Heart right ventricle (tissue), 16 donors: ENCODE results near the gene LZTS3. TPM values are rescaled to one million over a fixed set of nuclear protein-coding genes. Genes with fewer than 3 reads are reported as not detected.
"Not testable (repeated sequence)": the region's sequence is repeated elsewhere in the genome, so short reads cannot be mapped to it uniquely, and the experiment has no call there.

Experiments
- ATAC-seq, 8 donors: fragments of 200-7000 bp; cut with Tn5 transposase; one replicate each; pipeline ENCODE4 v1.9.1; 2020; ENCODE audit warnings: mild to moderate bottlenecking in 8 of 8, moderate library complexity in 8 of 8, moderate number of reproducible peaks in 1 of 8
- DNase-seq, 2 donors: peaks; one replicate each; pipeline ENCODE4 v3.0.0-alpha.2; 2020
- H3K27ac ChIP-seq, 10 donors: fragments of 200-600 bp; sonication (generic) in 2 of 10; one replicate each; pipeline versions ENCODE4 v1.5.0 to v1.8.0; 2020 to 2022; ENCODE audit warnings: mild to moderate bottlenecking in 3 of 10
- H3K27me3 ChIP-seq, 7 donors: fragments of 200-600 bp; one replicate each; pipeline ENCODE4 v1.8.0; 2021 to 2022; ENCODE audit warnings: mild to moderate bottlenecking in 2 of 7
- H3K36me3 ChIP-seq, 9 donors: fragments of 200-600 bp; sonication (generic) in 1 of 9; one replicate each; pipeline versions ENCODE4 v1.5.0 to v1.8.0; 2020 to 2022; ENCODE audit warnings: mild to moderate bottlenecking in 2 of 9
- H3K4me1 ChIP-seq, 9 donors: fragments of 200-600 bp; sonication (generic) in 1 of 9; one replicate each; pipeline versions ENCODE4 v1.5.0 to v1.8.0; 2020 to 2022; ENCODE audit warnings: mild to moderate bottlenecking in 4 of 9
- H3K4me3 ChIP-seq, 10 donors: fragments of 200-600 bp; sonication (generic) in 2 of 10; one replicate each; pipeline versions ENCODE4 v1.5.0 to v1.8.0; 2020 to 2022; ENCODE audit warnings: mild to moderate bottlenecking in 7 of 10, moderate library complexity in 2 of 10
- H3K9me3 ChIP-seq, 11 donors: fragments of 200-600 bp in 10 of 11; sonication (generic) in 2 of 11; one replicate each; pipeline versions ENCODE4 v1.5.0 to v1.8.0; 2013 to 2022; ENCODE audit warnings: mild to moderate bottlenecking in 2 of 11, control low read depth in 1 of 11, moderate library complexity in 1 of 11
- WGBS, 2 donors: extraction: QIAGEN DNeasy Blood & Tissue Kit; methylation state at CpG; one replicate each; pipeline ENCODE4 v1.1.7; 2013; ENCODE audit warnings: inconsistent platforms in 1 of 2; 5-methylcytosine and 5-hydroxymethylcytosine counted together
- intact Hi-C, 10 donors: fragments of 100-400 bp; cut with DNase I; formaldehyde crosslinking; loops; one replicate each; pipeline versions ENCODE4 v1.11.1 to v1.14.2; 2022
- long read RNA-seq, 3 donors: library from polyadenylated mRNA; unstranded; transcript quantifications; one replicate each; pipeline ENCODE4 v2.0.0, GENCODE V29; 2020 to 2021
- polyA plus RNA-seq, 2 donors: library from polyadenylated mRNA; stranded (reverse); fragments of 200-250 nt; gene quantifications; one replicate each; pipeline ENCODE4 v1.2.3, GENCODE V29; 2013
- total RNA-seq, 10 donors: library from RNA; stranded (reverse); fragmentation: NEBNext Ultra II Directional in 3 of 10; extraction: Animal tissue kit (Norgen Biotek cat#: 25700) in 3 of 10; gene quantifications; one replicate each; pipeline versions ENCODE4 v1.2.1 to v1.2.4, GENCODE V29; 2021 to 2023
- TF ChIP-seq, protein P1 (sequence below), 9 donors: fragments of 200-600 bp; sonication (generic) in 2 of 9; IDR thresholded peaks; one replicate each; pipeline versions ENCODE4 v1.5.0 to v1.8.0; 2021 to 2022; ENCODE audit warnings: antibody characterized with exemption in 9 of 9, mild to moderate bottlenecking in 5 of 9, moderate library complexity in 1 of 9
- donor health status: Arrhythmogenic right ventricular cardiomyopathy.
- donor health status: ischemic (EF 13 %, LVEDD 7.1; RV severe dilation, severe dysfunction).
- donor health status: healthy with polysubstance abuse.
- donor health status: DM: no; HTN: yes; CAD: no.
- donor health status: DM: no; HTN: no; CAD: no.
- donor health status: ischemic (EF 25% LVEDD 6.9; RV normal size, moderate dysfunction).
- donor health status: ischemic (EF 25% LVEDD 5.7; RV mildly dilated, moderate dysfunction).
- donor health status: healthy.
- donor health status: DM: yes; HTN: yes; CAD: no.
- donor health status: Ischemic cardiomyopathy.
- donor health status: ischemic (EF 35%, LVEDD 5.7; RV mildly dilated, moderate dysfunction).
- donor health status: nonischemic (EF 11% LVEDD 7.7; RV severe dilation, severe dysfunction).
- donor health status: DM: yes; HTN: yes; CAD: no.
- donor health status: PGD.
- donor health status: ischemic (EF 29% LVEDD 5.4; RV normal size, mild dysfunction).
- donor health status: nonischemic (EF 23%, LVEDD 6.1; RV moderate dilation, normal function).

The LZTS3 gene
- 10 to 100 TPM in 4 of 10 donors, 1 to 10 TPM in 6; 7.1 to 27.0 (median 9.7) TPM for total RNA-seq
- polyA plus RNA-seq, result 1 to 10 TPM; 7.9 to 9.1 TPM
- long read RNA-seq, donor 1, full-length matches to known transcripts, result 7 of 42 reads
- long read RNA-seq, donor 1, partial matches to known transcripts, result 6 of 42 reads
- long read RNA-seq, donor 1, other reads (novel, unspliced or antisense), result 29 of 42 reads
- long read RNA-seq, donor 2, full-length matches to known transcripts, result 9 of 41 reads
- long read RNA-seq, donor 2, partial matches to known transcripts, result 11 of 41 reads
- long read RNA-seq, donor 2, other reads (novel, unspliced or antisense), result 21 of 41 reads
- long read RNA-seq, donor 3, partial matches to known transcripts, result 0 of 5 reads
- long read RNA-seq, donor 3, other reads (novel, unspliced or antisense), result 5 of 5 reads

DNA sequence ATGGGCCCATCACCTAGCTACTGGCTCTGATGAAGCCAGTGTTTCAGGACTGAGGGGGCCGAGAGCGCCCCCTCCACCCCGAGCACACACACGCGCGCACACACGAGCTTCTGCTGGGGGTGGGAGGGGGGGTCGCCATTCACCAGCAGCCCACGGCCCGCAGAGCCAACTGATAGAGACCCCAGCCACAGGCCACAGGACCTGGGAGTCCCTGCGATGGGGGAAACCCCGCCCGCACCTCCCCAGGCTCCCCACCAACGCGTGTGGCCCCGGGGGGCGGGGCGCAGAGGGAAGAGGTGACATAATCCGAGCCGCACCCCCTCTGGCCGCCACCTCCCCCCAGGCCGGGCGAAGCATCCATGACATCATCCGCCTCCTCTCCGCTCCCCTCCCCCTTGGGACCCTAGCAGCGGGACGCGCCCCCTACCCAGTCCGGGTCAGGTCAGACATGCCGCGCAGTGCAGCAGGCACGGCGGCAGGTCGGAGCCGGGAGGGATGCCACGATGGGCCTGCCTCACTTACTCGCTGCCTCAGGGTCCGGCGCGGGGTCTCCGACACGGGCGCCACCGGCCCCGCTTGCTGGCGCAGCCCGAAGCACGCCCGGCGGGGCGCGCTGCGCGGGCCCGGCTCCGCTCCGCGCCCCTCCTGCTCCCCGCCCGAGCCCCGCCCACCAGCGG lies at the start of gene LZTS3:
LZTS3 (minus strand) TSS at position 617 of the 677 bp plus-strand sequence. CDS start 6,386 bp downstream, outside the sequence.
- no peaks in the 10 kb centered on the region for H3K36me3 ChIP-seq
- peak within 1 kb of the TSS; percentile 66 to 97 (median 94) for H3K4me3 ChIP-seq
- ATAC-seq (peak; percentile 53 to 79 (median 64)), DNase-seq (peak; percentile 75 to 76)
- H3K27ac ChIP-seq, result peak within 1 kb of the TSS; percentile 34 to 86 (median 78)
- no peaks in the 10 kb centered on the region for H3K9me3 ChIP-seq
- H3K27me3 ChIP-seq, result peaks cover 0 to 52% (median 0%) of the 10 kb centered on the region in 7 donors
- intact Hi-C loops, result no loop called here
- TF ChIP-seq, protein P1, sequence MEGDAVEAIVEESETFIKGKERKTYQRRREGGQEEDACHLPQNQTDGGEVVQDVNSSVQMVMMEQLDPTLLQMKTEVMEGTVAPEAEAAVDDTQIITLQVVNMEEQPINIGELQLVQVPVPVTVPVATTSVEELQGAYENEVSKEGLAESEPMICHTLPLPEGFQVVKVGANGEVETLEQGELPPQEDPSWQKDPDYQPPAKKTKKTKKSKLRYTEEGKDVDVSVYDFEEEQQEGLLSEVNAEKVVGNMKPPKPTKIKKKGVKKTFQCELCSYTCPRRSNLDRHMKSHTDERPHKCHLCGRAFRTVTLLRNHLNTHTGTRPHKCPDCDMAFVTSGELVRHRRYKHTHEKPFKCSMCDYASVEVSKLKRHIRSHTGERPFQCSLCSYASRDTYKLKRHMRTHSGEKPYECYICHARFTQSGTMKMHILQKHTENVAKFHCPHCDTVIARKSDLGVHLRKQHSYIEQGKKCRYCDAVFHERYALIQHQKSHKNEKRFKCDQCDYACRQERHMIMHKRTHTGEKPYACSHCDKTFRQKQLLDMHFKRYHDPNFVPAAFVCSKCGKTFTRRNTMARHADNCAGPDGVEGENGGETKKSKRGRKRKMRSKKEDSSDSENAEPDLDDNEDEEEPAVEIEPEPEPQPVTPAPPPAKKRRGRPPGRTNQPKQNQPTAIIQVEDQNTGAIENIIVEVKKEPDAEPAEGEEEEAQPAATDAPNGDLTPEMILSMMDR (IDR thresholded peaks at IDR 0.05), result peak in 1 of 9 donors; percentile 7
- WGBS, 2 donors, result 0% methylated on average over 56 to 62 of the region's 62 CpGs
- peaks cover 3 to 31% (median 24%) of the 10 kb centered on the region in 9 donors for H3K4me1 ChIP-seq

GRCh38 chr20:3221398-3222226 lies 48.3 kb upstream of the LZTS3 start:
- DNase-seq, result no peak
- H3K4me3 ChIP-seq, result no peak overlapping the region
- TF ChIP-seq, protein P1 (IDR thresholded peaks at IDR 0.05), result no peak
- intact Hi-C loops, result loop anchor here in 4 of 10 donors (5.0 to 10.0 kb wide), 3 partner anchors 63 to 96 kb away; no protein-coding TSS in a partner anchor
- H3K36me3 ChIP-seq, result peaks cover 0 to 69% (median 15%) of the 10 kb centered on the region in 9 donors
- H3K9me3 ChIP-seq, result no peaks in the 10 kb centered on the region
- H3K27ac ChIP-seq, result no peak overlapping the region
- WGBS, 2 donors, result 88 to 94% methylated on average over 18 of the region's 18 CpGs
- H3K4me1 ChIP-seq, result peaks cover 0 to 21% (median 7%) of the 10 kb centered on the region in 9 donors
- H3K27me3 ChIP-seq, result no peaks in the 10 kb centered on the region
- ATAC-seq, result no peak

DNA sequence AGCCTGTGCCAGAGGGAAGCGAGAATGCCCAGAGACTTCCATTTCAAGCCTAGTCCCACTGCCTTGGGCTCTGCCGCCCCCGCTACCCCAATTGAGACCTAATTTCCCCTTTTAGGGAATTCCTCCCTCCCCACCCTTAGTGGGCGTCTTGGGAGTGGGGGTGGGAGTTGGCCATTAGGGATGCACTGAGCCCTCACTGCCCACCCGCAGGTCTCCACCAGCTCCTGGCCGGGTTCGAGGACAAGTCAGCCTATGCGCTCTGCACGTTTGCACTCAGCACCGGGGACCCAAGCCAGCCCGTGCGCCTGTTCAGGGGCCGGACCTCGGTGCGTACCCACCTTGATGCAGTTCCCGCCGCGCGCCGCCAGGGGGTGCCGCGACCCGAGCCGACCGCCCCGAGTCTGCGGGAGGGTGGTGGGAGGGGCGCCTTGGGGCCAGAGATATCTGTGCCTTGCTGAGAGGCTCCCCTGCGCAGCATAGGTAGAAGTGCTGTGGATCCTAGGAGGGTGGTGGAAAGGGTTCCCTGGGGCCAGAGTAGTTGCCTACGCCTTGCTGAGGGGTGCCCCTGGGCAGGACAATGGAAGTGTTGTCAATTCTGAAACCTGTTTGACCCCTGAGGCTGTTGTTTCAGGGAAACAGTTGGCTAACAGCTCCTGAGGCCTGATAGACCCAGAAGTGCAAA lies 45.1 kb upstream of the LZTS3 start:
- no peak overlapping the region for H3K27ac ChIP-seq
- H3K9me3 ChIP-seq, result no peaks in the 10 kb centered on the region
- TF ChIP-seq, protein P1 (IDR thresholded peaks at IDR 0.05), result peak; percentile 73 to 96 (median 94)
- no peaks in the 10 kb centered on the region for H3K27me3 ChIP-seq
- intact Hi-C loops, result loop anchor here in 5 of 10 donors (1.0 to 10.0 kb wide), 4 partner anchors 59 to 99 kb away; no protein-coding TSS in a partner anchor
- peak overlapping the region in 1 of 10 donors; percentile 15 for H3K4me3 ChIP-seq
- peak; percentile 48 to 72 for DNase-seq
- WGBS, 2 donors, result 19 to 20% methylated on average over 30 of the region's 30 CpGs
- ATAC-seq, result peak; percentile 53 to 82 (median 72)
- H3K4me1 ChIP-seq, result peaks cover 0 to 20% (median 7%) of the 10 kb centered on the region in 9 donors
- H3K36me3 ChIP-seq, result peaks cover 0 to 91% (median 15%) of the 10 kb centered on the region in 9 donors

- DNase-seq, H3K4me3 ChIP-seq, ATAC-seq, H3K27ac ChIP-seq, H3K27me3 ChIP-seq, H3K9me3 ChIP-seq: not testable (repeated sequence)
- Histone ChIP-seq H3K36me3 (peaks cover 0 to 68% (median 10%) of the 10 kb centered on the region in 9 donors), H3K4me1 (peaks cover 3 to 14% (median 10%) of the 10 kb centered on the region in 9 donors)
- intact Hi-C loops, result loop anchor here in 4 of 10 donors (5.0 to 10.0 kb wide), 3 partner anchors 62 to 102 kb away; no protein-coding TSS in a partner anchor
- 92 to 98% methylated on average over 7 of the region's 7 CpGs for WGBS, 2 donors
Measured at GRCh38 chr20:3215359-3215917, 42.1 kb upstream of the LZTS3 start.
